Chondrocyte (in vitro differentiated cells): Measurements from ENCODE around the gene EMSY. TPM values are rescaled to one million over a fixed set of nuclear protein-coding genes. Genes with fewer than 3 reads are reported as not detected.

Experiments
- DNase-seq: peaks from one replicate; pipeline ENCODE4 v3.0.0; 2021; ENCODE audit warnings: mixed read lengths, low spot score
- H3K27ac Mint-ChIP-seq: one replicate; pipeline ENCODE4 v1.8.0; 2021; ENCODE audit warnings: mild to moderate bottlenecking, moderate library complexity, mixed read lengths; ENCODE audit not compliant: unreplicated experiment
- H3K27me3 Mint-ChIP-seq: 2 replicates; pipeline ENCODE4 v1.8.0; 2021; ENCODE audit warnings: low read depth, mixed read lengths
- H3K36me3 Mint-ChIP-seq: 2 replicates; pipeline ENCODE4 v1.8.0; 2021; ENCODE audit warnings: low read depth, mixed read lengths
- H3K4me1 Mint-ChIP-seq: 2 replicates; pipeline ENCODE4 v1.8.0; 2021; ENCODE audit warnings: low read depth, mild to moderate bottlenecking, mixed read lengths
- H3K4me3 Mint-ChIP-seq: one replicate; pipeline ENCODE4 v1.8.0; 2021; ENCODE audit warnings: mild to moderate bottlenecking, moderate library complexity, mixed read lengths; ENCODE audit not compliant: unreplicated experiment
- H3K9me3 Mint-ChIP-seq: 2 replicates; pipeline ENCODE4 v1.8.0; 2021; ENCODE audit warnings: low read depth, mixed read lengths
- CTCF ChIP-seq: fragments of 200-600 bp; sonication (generic); IDR thresholded peaks from 2 replicates; pipeline ENCODE4 v1.5.0; 2021; ENCODE audit warnings: antibody characterized with exemption, mild to moderate bottlenecking, moderate library complexity
- total RNA-seq: library from RNA; stranded (reverse); gene quantifications from 3 replicates; pipeline ENCODE4 v1.2.1, GENCODE V29; 2021

The EMSY gene
- total RNA-seq, 1 donor from 2014 or later: 17.1 TPM

- H3K9me3 Mint-ChIP-seq: peaks cover 11% of the 10 kb centered on the region
- no peaks in the 10 kb centered on the region for H3K27me3 Mint-ChIP-seq
- DNase-seq: no peak
- no peak overlapping the region for H3K4me3 Mint-ChIP-seq
- H3K27ac Mint-ChIP-seq: no peak overlapping the region
- H3K36me3 Mint-ChIP-seq: peaks cover 32% of the 10 kb centered on the region
- no peak for TF ChIP-seq CTCF
- H3K4me1 Mint-ChIP-seq: no peaks in the 10 kb centered on the region
Measured at GRCh38 chr11:76501526-76502202, 56.8 kb downstream of the EMSY start.

- no peak overlapping the region for H3K4me3 Mint-ChIP-seq
- peaks cover 17% of the 10 kb centered on the region for H3K36me3 Mint-ChIP-seq
- TF ChIP-seq CTCF: no peak
- H3K27ac Mint-ChIP-seq: no peak overlapping the region
- no peak for DNase-seq
- peaks cover 15% of the 10 kb centered on the region for H3K4me1 Mint-ChIP-seq
- H3K9me3 Mint-ChIP-seq: peaks cover 7% of the 10 kb centered on the region
- no peaks in the 10 kb centered on the region for H3K27me3 Mint-ChIP-seq
Measured at GRCh38 chr11:76506833-76507232, 62.0 kb downstream of the EMSY start.

- Mint-ChIP-seq H3K9me3 (peaks cover 6% of the 10 kb centered on the region), H3K4me3 (no peak overlapping the region), H3K36me3 (peaks cover 8% of the 10 kb centered on the region), H3K27me3 (no peaks in the 10 kb centered on the region), H3K4me1 (peaks cover 33% of the 10 kb centered on the region), H3K27ac (peak overlapping the region; percentile 75)
- no peak for TF ChIP-seq CTCF
- DNase-seq: no peak
Measured at GRCh38 chr11:76510060-76511047, 65.5 kb downstream of the EMSY start.

- H3K27me3 Mint-ChIP-seq: no peaks in the 10 kb centered on the region
- DNase-seq: no peak
- H3K4me3 Mint-ChIP-seq: no peak overlapping the region
- TF ChIP-seq CTCF: peak; percentile 91
- H3K9me3 Mint-ChIP-seq: peaks cover 3% of the 10 kb centered on the region
- peaks cover 40% of the 10 kb centered on the region for H3K4me1 Mint-ChIP-seq
- peak overlapping the region; percentile 63 for H3K27ac Mint-ChIP-seq
- H3K36me3 Mint-ChIP-seq: peaks cover 4% of the 10 kb centered on the region
Measured at GRCh38 chr11:76512851-76513653, 68.2 kb downstream of the EMSY start.

- Mint-ChIP-seq H3K36me3 (peaks cover 2% of the 10 kb centered on the region), H3K9me3 (no peaks in the 10 kb centered on the region), H3K27me3 (no peaks in the 10 kb centered on the region), H3K4me1 (peaks cover 40% of the 10 kb centered on the region), H3K27ac (no peak overlapping the region), H3K4me3 (no peak overlapping the region)
- no peak for DNase-seq
- no peak for TF ChIP-seq CTCF
Measured at GRCh38 chr11:76513654-76514034, 68.8 kb downstream of the EMSY start.
